Measurements from ENCODE around the gene DHRS3. TPM values are rescaled to one million over a fixed set of nuclear protein-coding genes. Genes with fewer than 3 reads are reported as not detected.

The DHRS3 gene
- polyA plus RNA-seq, 1 donor (not counting 4 experiments of a cell fraction or from before 2014, with no cell fraction given): 10.7 TPM

GRCh38 chr1:12555411-12556367 is 62.3 kb downstream of the DHRS3 start:
- Histone ChIP-seq H2AFZ (ENCODE audit: control insufficient read depth, low read length) (no peak overlapping the region), H3K9me3 (ENCODE audit: control insufficient read depth, low read depth, low read length) (no peaks in the 10 kb centered on the region), H3K4me3 (ENCODE audit: control insufficient read depth in 2 of 3, extremely low read depth in 1 of 3, insufficient read depth in 2 of 3, low read depth in 1 of 3, low read length in 3 of 3) (no peak overlapping the region), H4K20me1 (ENCODE audit: control insufficient read depth, extremely low read depth, insufficient read depth, low read length) (no peaks in the 10 kb centered on the region), H3K27ac (ENCODE audit: control insufficient read depth, insufficient read depth, low read length) (no peak overlapping the region), H3K27me3 (ENCODE audit: control insufficient read depth, extremely low read depth, insufficient read depth, low read length) (peaks cover 41% of the 10 kb centered on the region), H3K4me2 (ENCODE audit: control insufficient read depth, extremely low read depth, insufficient read depth, low read depth, low read length) (no peak overlapping the region), H3K79me2 (ENCODE audit: control insufficient read depth, insufficient read depth, low read length) (no peaks in the 10 kb centered on the region), H3K9ac (ENCODE audit: control insufficient read depth, extremely low read depth, insufficient read depth, low read length) (no peak overlapping the region), H3K9me1 (ENCODE audit: control insufficient read depth, extremely low read depth, insufficient read depth, low read length) (no peaks in the 10 kb centered on the region), H3K36me3 (ENCODE audit: control insufficient read depth in 2 of 2, extremely low read depth in 1 of 2, insufficient read depth in 2 of 2, low read length in 2 of 2) (no peaks in the 10 kb centered on the region), H3K4me1 (ENCODE audit: control insufficient read depth, extremely low read depth, insufficient read depth, low read length) (no peaks in the 10 kb centered on the region)
- DNase-seq (ENCODE audit: low read depth, low spot score): no peak
- FAIRE-seq: no peak
- dilution Hi-C loops (cut with MboI; ENCODE audit: extremely low pct_ligation_motif_present, low sequenced_read_pairs): no loop called here
- TF ChIP-seq CTCF (optimal IDR thresholded peaks at IDR 0.05 in 1 of 3, IDR thresholded peaks at IDR 0.05 in 1 of 3, conservative IDR thresholded peaks at IDR 0.05 in 1 of 3; ENCODE audit: extremely low read depth in 1 of 3, insufficient read depth in 2 of 3, low read length in 3 of 3) (no peak), EZH2 (IDR thresholded peaks at IDR 0.05; ENCODE audit: low read length) (no peak)

- no peaks in the 10 kb centered on the region for H4K20me1 ChIP-seq (ENCODE audit: control insufficient read depth, extremely low read depth, insufficient read depth, low read length)
- H3K79me2 ChIP-seq (ENCODE audit: control insufficient read depth, insufficient read depth, low read length): no peaks in the 10 kb centered on the region
- no peak overlapping the region for H3K4me2 ChIP-seq (ENCODE audit: control insufficient read depth, extremely low read depth, insufficient read depth, low read depth, low read length)
- no peak overlapping the region for H3K27ac ChIP-seq (ENCODE audit: control insufficient read depth, insufficient read depth, low read length)
- dilution Hi-C loops (cut with MboI; ENCODE audit: extremely low pct_ligation_motif_present, low sequenced_read_pairs): no loop called here
- H3K9me1 ChIP-seq (ENCODE audit: control insufficient read depth, extremely low read depth, insufficient read depth, low read length): no peaks in the 10 kb centered on the region
- peaks cover 41% of the 10 kb centered on the region for H3K27me3 ChIP-seq (ENCODE audit: control insufficient read depth, extremely low read depth, insufficient read depth, low read length)
- H3K4me3 ChIP-seq (ENCODE audit: control insufficient read depth in 2 of 3, extremely low read depth in 1 of 3, insufficient read depth in 2 of 3, low read depth in 1 of 3, low read length in 3 of 3): no peak overlapping the region
- H3K9ac ChIP-seq (ENCODE audit: control insufficient read depth, extremely low read depth, insufficient read depth, low read length): no peak overlapping the region
- DNase-seq (ENCODE audit: low read depth, low spot score): no peak
- H3K4me1 ChIP-seq (ENCODE audit: control insufficient read depth, extremely low read depth, insufficient read depth, low read length): peaks cover 7% of the 10 kb centered on the region
- H3K9me3 ChIP-seq (ENCODE audit: control insufficient read depth, low read depth, low read length): no peaks in the 10 kb centered on the region
- no peak for FAIRE-seq
- no peak for TF ChIP-seq CTCF (optimal IDR thresholded peaks at IDR 0.05 in 1 of 3, IDR thresholded peaks at IDR 0.05 in 1 of 3, conservative IDR thresholded peaks at IDR 0.05 in 1 of 3; ENCODE audit: extremely low read depth in 1 of 3, insufficient read depth in 2 of 3, low read length in 3 of 3)
- no peak for TF ChIP-seq EZH2 (IDR thresholded peaks at IDR 0.05; ENCODE audit: low read length)
- no peak overlapping the region for H2AFZ ChIP-seq (ENCODE audit: control insufficient read depth, low read length)
- H3K36me3 ChIP-seq (ENCODE audit: control insufficient read depth in 2 of 2, extremely low read depth in 1 of 2, insufficient read depth in 2 of 2, low read length in 2 of 2): no peaks in the 10 kb centered on the region
Measured at GRCh38 chr1:12554521-12555305, 63.3 kb downstream of the DHRS3 start.

All from keratinocyte (primary cell).